CD4-positive, CD25-positive, alpha-beta regulatory T cell (primary cell): ENCODE results near the gene MCL1. TPM values are rescaled to one million over a fixed set of nuclear protein-coding genes. Genes with fewer than 3 reads are reported as not detected.
"Not testable (repeated sequence)": the region's sequence is repeated elsewhere in the genome, so short reads cannot be mapped to it uniquely, and the experiment has no call there.

ENCODE experiments used
- ATAC-seq, 2 donors: fragments of 150-1000 bp; cut with Tn5 transposase; one replicate each; pipeline ENCODE4 v1.10.0; 2021; ENCODE audit warnings: low read depth in 2 of 2, moderate number of reproducible peaks in 2 of 2, moderate library complexity in 1 of 2
- DNase-seq, 3 donors: peaks; one replicate each; pipeline versions ENCODE4 v3.0.0 to v3.0.0-alpha.2; 2012 to 2022; ENCODE audit warnings: mixed read lengths in 1 of 3
- H3K27ac ChIP-seq: one replicate; pipeline ENCODE4 v1.7.0; 2013; ENCODE audit warnings: mild to moderate bottlenecking, low read length; ENCODE audit not compliant: insufficient read depth, poor library complexity, severe bottlenecking
- H3K27me3 ChIP-seq: one replicate; pipeline ENCODE4 v1.7.0; 2013; ENCODE audit warnings: low read length; ENCODE audit not compliant: control insufficient read depth, insufficient read depth
- H3K36me3 ChIP-seq: one replicate; pipeline ENCODE4 v1.7.0; 2013; ENCODE audit warnings: mild to moderate bottlenecking, low read length, moderate library complexity; ENCODE audit not compliant: control insufficient read depth, insufficient read depth
- H3K4me1 ChIP-seq: 2 replicates; pipeline ENCODE4 v1.7.0; 2013; ENCODE audit warnings: mild to moderate bottlenecking, low read length; ENCODE audit not compliant: insufficient read depth, control insufficient read depth, poor library complexity, severe bottlenecking
- H3K4me3 ChIP-seq: one replicate; pipeline ENCODE4 v1.7.0; 2013; ENCODE audit warnings: low read depth, mild to moderate bottlenecking, low read length, moderate library complexity
- H3K9me3 ChIP-seq, 2 experiments: 1 replicate in 1 of 2; 2 replicates in 1 of 2; pipeline ENCODE4 v1.7.0; 2013; ENCODE audit warnings: low read length in 2 of 2, mild to moderate bottlenecking in 1 of 2, moderate library complexity in 1 of 2; ENCODE audit not compliant: control insufficient read depth in 2 of 2
- H3K27ac Mint-ChIP-seq, 3 donors: one replicate each; pipeline ENCODE4 v1.8.0; 2020 to 2022; ENCODE audit warnings: mild to moderate bottlenecking in 3 of 3, mixed read lengths in 3 of 3, moderate library complexity in 2 of 3
- H3K27me3 Mint-ChIP-seq: one replicate; pipeline ENCODE4 v1.8.0; 2022; ENCODE audit warnings: mild to moderate bottlenecking, mixed read lengths
- H3K36me3 Mint-ChIP-seq: one replicate; pipeline ENCODE4 v1.8.0; 2020; ENCODE audit warnings: mixed read lengths
- H3K4me1 Mint-ChIP-seq, 4 donors: one replicate each; pipeline ENCODE4 v1.8.0; 2020 to 2022; ENCODE audit warnings: mixed read lengths in 4 of 4, mild to moderate bottlenecking in 1 of 4
- H3K4me3 Mint-ChIP-seq, 4 donors: one replicate each; pipeline ENCODE4 v1.8.0; 2020 to 2022; ENCODE audit warnings: mild to moderate bottlenecking in 4 of 4, mixed read lengths in 4 of 4, moderate library complexity in 3 of 4
- H3K9me3 Mint-ChIP-seq, 7 donors: one replicate each; pipeline ENCODE4 v1.8.0; 2020 to 2022; ENCODE audit warnings: mixed read lengths in 7 of 7, mild to moderate bottlenecking in 3 of 7, moderate library complexity in 2 of 7
- polyA plus RNA-seq, 4 donors: library from polyadenylated mRNA; unstranded; fragments of 300-500 nt; fragmentation: Illumina TruSeq; gene quantifications; one replicate each; pipeline ENCODE4 v1.2.3, GENCODE V29; 2021
- total RNA-seq: library from RNA; stranded (reverse); gene quantifications from one replicate; pipeline ENCODE4 v1.2.3, GENCODE V29; 2022

The MCL1 gene
- total and polyA plus RNA-seq, 5 donors from 2014 or later: 167 to 764 (median 184) TPM

DNA sequence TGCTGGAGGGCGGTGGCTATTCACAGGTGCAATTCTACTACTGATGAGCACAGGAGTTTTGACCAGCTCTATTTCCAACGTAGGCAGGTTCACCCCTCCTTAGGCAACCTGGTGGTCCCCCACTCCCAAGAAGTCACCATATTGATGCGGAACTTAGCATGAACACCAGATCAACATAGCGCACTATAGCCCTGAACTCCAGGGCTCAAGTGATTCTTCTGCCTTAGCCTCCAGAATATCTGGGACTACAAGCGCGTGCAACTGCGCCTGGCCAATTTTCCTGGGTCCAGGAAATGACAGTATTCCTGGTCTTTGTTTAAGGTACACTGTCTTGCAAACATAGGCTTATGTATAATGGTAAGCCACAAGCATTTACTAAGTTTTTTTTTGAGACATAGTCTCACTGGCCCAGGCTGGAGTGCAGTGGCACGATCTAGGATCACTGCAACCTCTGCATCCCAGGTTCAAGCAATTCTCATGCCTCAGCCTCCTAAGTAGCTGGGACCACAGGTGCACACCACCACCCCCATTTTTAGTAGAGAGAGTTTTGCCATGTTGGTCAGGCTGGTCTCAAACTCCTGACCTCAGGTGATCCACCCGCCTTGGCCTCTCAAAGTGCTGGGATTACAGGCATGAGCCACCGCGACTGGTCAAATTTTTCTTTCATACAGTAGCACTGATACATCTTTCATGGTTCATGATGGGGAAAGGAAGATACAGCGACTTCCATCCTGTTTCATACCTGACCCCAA, 12.6 kb downstream of the MCL1 start:
- Mint-ChIP-seq H3K36me3 (peaks cover 21% of the 10 kb centered on the region), H3K27ac (peak overlapping the region; percentile 95 to 100 (median 97))
- no peak for ATAC-seq

DNA sequence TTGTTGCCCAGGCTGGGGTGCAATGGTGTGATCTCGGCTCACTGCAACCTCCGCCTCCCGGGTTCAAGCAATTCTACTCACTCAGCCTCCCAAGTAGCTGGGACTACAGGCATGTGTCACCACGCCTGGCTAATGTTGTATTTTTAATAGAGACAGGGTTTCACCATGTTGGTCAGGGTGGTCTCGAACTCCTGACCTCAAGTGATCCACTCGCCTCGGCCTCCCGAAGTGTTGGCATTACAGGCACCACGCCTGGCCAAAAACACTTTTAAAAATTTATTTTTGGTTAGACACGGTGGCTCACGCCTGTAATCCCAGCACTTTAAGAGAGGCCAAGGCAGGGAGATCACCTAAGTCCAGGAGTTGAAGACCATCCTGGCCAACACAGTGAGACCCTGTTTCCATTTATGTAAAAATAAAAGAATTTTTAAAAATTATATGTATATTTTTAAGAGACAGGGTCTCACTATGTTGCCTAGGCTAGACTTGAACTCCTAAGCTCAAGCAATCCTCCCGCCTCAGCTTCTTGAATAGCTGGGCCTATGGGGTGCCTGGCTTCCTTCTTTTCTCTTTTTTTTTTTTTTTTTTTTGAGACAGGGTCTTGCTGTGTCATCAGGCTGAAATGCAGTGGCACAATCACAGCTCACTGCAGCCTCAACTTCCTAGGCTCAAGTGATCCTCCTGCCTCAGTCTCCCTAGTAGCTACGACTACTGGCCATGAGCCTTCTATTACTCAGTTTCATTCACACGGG, 14.0 kb downstream of the MCL1 start:
- H3K9me3 Mint-ChIP-seq, H3K36me3 ChIP-seq, H3K27me3 ChIP-seq, H3K9me3 ChIP-seq, DNase-seq, H3K27me3 Mint-ChIP-seq, ATAC-seq: not testable (repeated sequence)
- peak overlapping the region; percentile 62 for H3K4me3 ChIP-seq
- H3K27ac ChIP-seq: peak overlapping the region; percentile 95
- Mint-ChIP-seq H3K4me1 (peaks cover 18 to 89% (median 63%) of the 10 kb centered on the region in 4 donors), H3K4me3 (peak overlapping the region; percentile 69 to 100 (median 94)), H3K27ac (peak overlapping the region; percentile 99 to 100 (median 100)), H3K36me3 (peaks cover 16% of the 10 kb centered on the region)
- H3K4me1 ChIP-seq: peaks cover 99% of the 10 kb centered on the region

More for the DNA sequence above, 12.6 kb downstream of the MCL1 start:
- H3K4me3 Mint-ChIP-seq: peak overlapping the region; percentile 88 to 100 (median 94)
- peak overlapping the region; percentile 82 for H3K27ac ChIP-seq
- peak overlapping the region; percentile 93 for H3K4me3 ChIP-seq
- no peaks in the 10 kb centered on the region for H3K9me3 Mint-ChIP-seq
- H3K4me1 Mint-ChIP-seq: peaks cover 18 to 91% (median 64%) of the 10 kb centered on the region in 4 donors
- H3K36me3 ChIP-seq: peaks cover 9% of the 10 kb centered on the region
- no peaks in the 10 kb centered on the region for H3K27me3 ChIP-seq
- peak in 1 of 3 donors; percentile 31 for DNase-seq
- H3K9me3 ChIP-seq: no peaks in the 10 kb centered on the region
- H3K27me3 Mint-ChIP-seq: no peaks in the 10 kb centered on the region
- peaks cover 100% of the 10 kb centered on the region for H3K4me1 ChIP-seq

DNA sequence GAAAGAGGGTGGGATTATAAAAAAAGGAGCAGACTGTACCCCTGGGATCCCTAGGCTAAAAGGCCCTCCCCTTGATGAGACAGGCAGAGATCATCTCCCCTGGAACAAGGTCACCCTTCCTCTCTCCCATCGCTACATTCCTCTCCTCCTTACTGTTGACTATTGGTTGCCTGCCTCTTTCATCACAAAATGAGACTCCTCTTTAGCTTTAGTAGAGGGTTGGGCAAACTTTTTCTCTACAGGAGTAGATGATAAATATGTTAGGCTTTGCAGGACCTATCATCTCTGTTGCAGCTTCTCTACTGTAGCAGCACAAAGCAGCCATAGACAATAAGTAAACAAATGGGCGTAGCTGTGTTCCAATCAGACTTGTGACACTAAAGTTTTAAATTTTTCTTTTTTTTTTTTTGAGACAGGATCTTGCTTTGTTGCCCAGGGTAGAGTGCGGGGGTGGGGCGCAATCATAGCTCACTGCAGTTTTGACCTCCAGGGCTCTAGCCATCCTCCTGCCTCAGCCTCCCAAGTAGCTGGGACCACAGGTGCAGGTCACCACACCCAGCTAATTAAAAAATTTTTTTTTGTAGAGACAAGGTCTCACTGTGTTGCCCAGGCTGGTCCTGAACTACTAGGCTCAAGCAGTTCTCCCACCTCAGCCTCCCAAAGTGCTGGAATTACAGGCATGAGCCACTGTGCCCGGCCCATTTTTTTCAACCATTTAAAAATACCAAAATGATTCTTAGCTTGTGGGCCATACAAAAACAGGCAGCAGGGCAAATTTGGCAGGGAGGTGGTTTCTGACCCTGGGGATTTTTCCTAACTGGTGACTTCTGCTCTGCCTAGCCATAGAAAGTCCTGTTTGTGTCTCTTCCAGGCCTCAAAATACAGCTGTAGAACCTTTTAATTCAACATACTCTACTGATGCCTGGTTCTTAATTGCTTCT, 15.1 kb downstream of the MCL1 start:
- peaks cover 17 to 86% (median 59%) of the 10 kb centered on the region in 4 donors for H3K4me1 Mint-ChIP-seq
- H3K4me3 Mint-ChIP-seq: peak overlapping the region; percentile 88 to 100 (median 96)
- H3K27ac Mint-ChIP-seq: peak overlapping the region; percentile 99 to 100 (median 99)
- Histone ChIP-seq H3K27ac (peak overlapping the region; percentile 95), H3K27me3 (no peaks in the 10 kb centered on the region), H3K4me1 (peaks cover 97% of the 10 kb centered on the region), H3K36me3 (no peaks in the 10 kb centered on the region), H3K4me3 (peak overlapping the region; percentile 90), H3K9me3 (no peaks in the 10 kb centered on the region)
- DNase-seq: peak in 2 of 3 donors; percentile 62 to 73
- H3K9me3 Mint-ChIP-seq: no peaks in the 10 kb centered on the region
- peaks cover 10% of the 10 kb centered on the region for H3K36me3 Mint-ChIP-seq
- no peaks in the 10 kb centered on the region for H3K27me3 Mint-ChIP-seq
- ATAC-seq: peak; percentile 9

DNA sequence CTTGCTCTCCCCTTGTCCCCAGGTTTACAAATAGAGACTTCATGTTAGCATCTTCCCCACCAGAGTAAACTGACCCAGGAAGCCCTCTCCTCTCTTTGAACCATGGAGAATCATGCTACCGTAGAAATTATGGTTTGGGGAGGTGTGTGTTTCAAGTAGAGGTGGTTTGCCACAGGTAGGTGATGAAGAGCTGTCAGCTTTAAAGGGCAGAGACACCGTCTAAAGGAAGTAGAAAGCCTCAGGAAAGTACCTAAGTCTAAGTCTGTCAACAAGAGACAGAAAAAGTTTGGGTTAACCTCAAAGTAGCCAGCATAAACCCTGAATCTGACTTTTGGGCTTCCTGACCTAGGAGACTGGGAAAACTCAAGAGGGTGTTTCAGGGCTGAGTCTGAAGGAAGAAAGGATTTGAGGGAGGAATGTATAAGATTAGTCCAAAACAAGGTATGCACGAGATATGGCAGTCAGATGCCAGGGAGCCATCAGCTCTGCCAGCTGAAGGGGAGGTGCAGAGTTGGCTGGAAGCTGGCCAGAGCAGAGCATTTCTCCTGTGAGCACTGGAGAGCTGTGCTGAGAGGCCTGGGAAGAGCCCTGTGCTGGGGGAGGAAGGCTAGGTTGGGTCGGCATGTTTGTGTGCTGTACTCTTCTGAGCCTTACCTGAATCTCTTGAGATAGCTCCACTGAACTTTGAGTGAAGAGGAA, 15.9 kb downstream of the MCL1 start:
- Mint-ChIP-seq H3K9me3 (no peaks in the 10 kb centered on the region), H3K27me3 (no peaks in the 10 kb centered on the region), H3K4me3 (peak overlapping the region; percentile 88 to 100 (median 96)), H3K4me1 (peaks cover 17 to 78% (median 53%) of the 10 kb centered on the region in 4 donors), H3K36me3 (peaks cover 5% of the 10 kb centered on the region), H3K27ac (peak overlapping the region; percentile 99 to 100 (median 99))
- H3K4me3 ChIP-seq: peak overlapping the region; percentile 90
- no peaks in the 10 kb centered on the region for H3K27me3 ChIP-seq
- H3K4me1 ChIP-seq: peaks cover 89% of the 10 kb centered on the region
- H3K36me3 ChIP-seq: no peaks in the 10 kb centered on the region
- ATAC-seq: peak; percentile 44 to 48
- peak in 2 of 3 donors; percentile 82 to 89 for DNase-seq
- peak overlapping the region; percentile 95 for H3K27ac ChIP-seq
- no peaks in the 10 kb centered on the region for H3K9me3 ChIP-seq

DNA sequence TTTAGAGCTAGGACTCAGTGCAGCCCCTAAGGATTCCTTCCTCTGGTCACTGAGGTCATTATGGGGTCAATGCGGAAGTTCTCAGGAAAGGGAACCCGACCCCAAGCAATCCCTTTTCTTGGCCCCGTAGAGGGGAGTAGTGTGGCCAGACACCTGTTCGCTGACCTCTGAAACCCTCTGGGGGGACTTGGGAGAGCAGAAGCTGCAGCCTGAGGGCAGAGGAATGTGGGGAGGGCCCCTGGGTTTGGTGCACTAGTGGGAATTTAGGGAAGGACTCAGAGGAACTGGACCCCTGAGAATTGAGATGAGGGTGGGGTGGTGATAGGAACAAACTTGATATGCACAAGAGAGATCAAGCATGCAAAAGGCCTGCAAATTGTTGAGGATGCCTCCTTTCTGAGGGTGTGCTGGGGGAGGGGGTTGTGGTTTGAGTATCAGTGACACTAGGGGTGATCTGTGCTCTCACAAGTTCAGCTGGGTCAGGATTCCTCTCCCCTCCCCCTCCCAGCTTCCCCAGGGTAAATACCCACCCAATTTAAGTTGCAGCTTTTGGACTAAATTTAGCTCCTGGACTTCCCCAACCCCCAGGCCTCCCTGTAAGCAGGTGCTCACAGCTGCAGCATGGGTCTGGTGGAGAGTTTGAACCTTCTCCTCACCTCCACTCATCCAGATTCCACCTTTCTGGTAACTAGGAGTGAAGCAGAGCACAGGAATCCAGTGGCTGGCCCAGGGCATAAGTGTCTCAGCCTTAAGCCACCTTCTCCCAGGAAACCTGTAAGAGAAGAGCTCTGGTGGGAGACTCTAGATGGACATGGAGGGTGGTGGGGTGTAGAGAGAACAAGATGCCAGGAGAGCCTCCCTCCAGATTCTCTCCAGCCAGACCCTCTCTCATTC, 16.7 kb downstream of the MCL1 start:
- no peaks in the 10 kb centered on the region for H3K9me3 Mint-ChIP-seq
- peaks cover 5% of the 10 kb centered on the region for H3K36me3 Mint-ChIP-seq
- H3K27ac Mint-ChIP-seq: peak overlapping the region; percentile 99 to 100 (median 99)
- DNase-seq: peak; percentile 53 to 93 (median 65)
- H3K27me3 Mint-ChIP-seq: no peaks in the 10 kb centered on the region
- H3K4me3 ChIP-seq: peak overlapping the region; percentile 90
- H3K9me3 ChIP-seq: no peaks in the 10 kb centered on the region
- peak; percentile 5 to 8 for ATAC-seq
- H3K27ac ChIP-seq: peak overlapping the region; percentile 95
- H3K4me1 ChIP-seq: peaks cover 81% of the 10 kb centered on the region
- H3K27me3 ChIP-seq: no peaks in the 10 kb centered on the region
- peaks cover 17 to 71% (median 46%) of the 10 kb centered on the region in 4 donors for H3K4me1 Mint-ChIP-seq
- no peaks in the 10 kb centered on the region for H3K36me3 ChIP-seq
- H3K4me3 Mint-ChIP-seq: peak overlapping the region; percentile 88 to 100 (median 96)

DNA sequence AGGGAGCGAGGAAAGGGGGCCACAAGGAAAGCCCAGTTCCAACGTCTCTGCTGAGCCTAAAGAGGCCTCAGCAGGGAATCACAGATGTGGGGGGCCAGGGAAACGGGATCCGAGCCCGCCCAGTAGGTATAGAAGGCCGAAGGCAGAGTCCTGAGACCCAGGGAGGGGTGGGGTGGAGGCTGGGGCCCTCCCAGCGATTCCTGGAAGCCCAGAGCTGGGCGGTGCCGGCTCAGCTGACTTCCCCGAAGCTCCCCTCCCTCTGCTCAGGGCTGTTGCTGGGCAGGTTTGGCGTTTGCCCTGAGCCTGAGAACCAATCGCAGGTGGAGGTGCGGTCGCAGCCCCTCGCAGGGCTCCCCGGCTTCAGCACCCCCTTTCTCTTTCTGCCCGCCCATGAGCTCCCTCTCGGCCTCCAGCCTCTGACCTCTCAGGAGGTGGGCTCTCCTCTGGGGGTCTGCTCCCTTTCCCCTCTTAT, 17.4 kb downstream of the MCL1 start:
- no peaks in the 10 kb centered on the region for H3K9me3 Mint-ChIP-seq
- Histone ChIP-seq H3K27me3 (no peaks in the 10 kb centered on the region), H3K27ac (peak overlapping the region; percentile 95), H3K4me1 (peaks cover 74% of the 10 kb centered on the region), H3K4me3 (peak overlapping the region; percentile 90), H3K36me3 (no peaks in the 10 kb centered on the region), H3K9me3 (no peaks in the 10 kb centered on the region)
- peaks cover 12 to 65% (median 39%) of the 10 kb centered on the region in 4 donors for H3K4me1 Mint-ChIP-seq
- peaks cover 5% of the 10 kb centered on the region for H3K36me3 Mint-ChIP-seq
- DNase-seq (peak; percentile 70 to 96 (median 78)), ATAC-seq (peak; percentile 53 to 56)
- peak overlapping the region; percentile 99 to 100 (median 99) for H3K27ac Mint-ChIP-seq
- H3K27me3 Mint-ChIP-seq: no peaks in the 10 kb centered on the region
- peak overlapping the region; percentile 88 to 100 (median 96) for H3K4me3 Mint-ChIP-seq
